H9 (cell line): Measurements from ENCODE around the gene ARFGEF2. TPM values are rescaled to one million over a fixed set of nuclear protein-coding genes. Genes with fewer than 3 reads are reported as not detected.

Source experiments
- DNase-seq: peaks from one replicate; pipeline ENCODE4 v3.0.0-alpha.2; 2017
- H2AFZ ChIP-seq: one replicate; pipeline ENCODE4 v1.6.1; 2013; ENCODE audit warnings: mild to moderate bottlenecking, low read length, control low read depth, moderate library complexity
- H2AK5ac ChIP-seq: 2 replicates; pipeline ENCODE4 v1.6.1; 2013; ENCODE audit warnings: low read length, control low read depth, mixed read lengths; ENCODE audit not compliant: insufficient read length
- H2BK120ac ChIP-seq: one replicate; pipeline ENCODE4 v1.6.1; 2013; ENCODE audit warnings: low read depth, mild to moderate bottlenecking, low read length, control low read depth, inconsistent platforms; ENCODE audit not compliant: poor library complexity, severe bottlenecking
- H2BK12ac ChIP-seq: 2 replicates; pipeline ENCODE4 v1.6.1; 2013; ENCODE audit warnings: low read length, control low read depth, mixed read lengths, low read depth; ENCODE audit not compliant: insufficient read length
- H2BK15ac ChIP-seq: 2 replicates; pipeline ENCODE4 v1.6.1; 2013; ENCODE audit warnings: low read depth, low read length, control low read depth
- H2BK20ac ChIP-seq: one replicate; pipeline ENCODE4 v1.6.1; 2013; ENCODE audit warnings: low read depth, mild to moderate bottlenecking, low read length, control low read depth, inconsistent platforms; ENCODE audit not compliant: poor library complexity, severe bottlenecking
- H2BK5ac ChIP-seq: 2 replicates; pipeline ENCODE4 v1.6.1; 2013; ENCODE audit warnings: low read length, control low read depth, mixed read lengths; ENCODE audit not compliant: insufficient read length
- H3K14ac ChIP-seq: 2 replicates; pipeline ENCODE4 v1.6.1; 2013; ENCODE audit warnings: low read length, control low read depth; ENCODE audit not compliant: insufficient read depth
- H3K18ac ChIP-seq: 2 replicates; pipeline ENCODE4 v1.6.1; 2013; ENCODE audit warnings: low read depth, mild to moderate bottlenecking, mixed read lengths, low read length, control low read depth; ENCODE audit not compliant: insufficient read length
- H3K23ac ChIP-seq: 2 replicates; pipeline ENCODE4 v1.6.1; 2013; ENCODE audit warnings: low read length, control low read depth, mixed read lengths, low read depth; ENCODE audit not compliant: insufficient read length
- H3K23me2 ChIP-seq: 2 replicates; pipeline ENCODE4 v1.6.1; 2013; ENCODE audit warnings: low read depth, mild to moderate bottlenecking, mixed read lengths, low read length, control low read depth; ENCODE audit not compliant: insufficient read length, poor library complexity, severe bottlenecking
- H3K27ac ChIP-seq: 2 replicates; pipeline ENCODE4 v1.5.1; 2013; ENCODE audit warnings: low read length, control low read depth, mixed read lengths, low read depth; ENCODE audit not compliant: insufficient read length
- H3K27me3 ChIP-seq: 2 replicates; pipeline ENCODE4 v1.6.1; 2013; ENCODE audit warnings: low read length, control low read depth, inconsistent platforms; ENCODE audit not compliant: insufficient read depth
- H3K4ac ChIP-seq: 2 replicates; pipeline ENCODE4 v1.6.1; 2013; ENCODE audit warnings: low read depth, mild to moderate bottlenecking, control low read depth, inconsistent platforms, low read length, moderate library complexity
- H3K4me1 ChIP-seq: 2 replicates; pipeline ENCODE4 v1.6.1; 2013; ENCODE audit warnings: low read length, control low read depth, inconsistent platforms; ENCODE audit not compliant: insufficient read depth
- H3K4me2 ChIP-seq: 2 replicates; pipeline ENCODE4 v1.6.1; 2013; ENCODE audit warnings: low read length, control low read depth, mixed read lengths; ENCODE audit not compliant: insufficient read length, insufficient read depth
- H3K56ac ChIP-seq: 2 replicates; pipeline ENCODE4 v1.6.1; 2013; ENCODE audit warnings: low read depth, mild to moderate bottlenecking, mixed read lengths, low read length, control low read depth; ENCODE audit not compliant: insufficient read length
- H3K79me1 ChIP-seq: 2 replicates; pipeline ENCODE4 v1.6.1; 2013; ENCODE audit warnings: low read depth, mild to moderate bottlenecking, moderate library complexity, low read length, control low read depth, inconsistent platforms; ENCODE audit not compliant: insufficient read depth, poor library complexity, severe bottlenecking
- H3K79me2 ChIP-seq: 2 replicates; pipeline ENCODE4 v1.6.1; 2013; ENCODE audit warnings: low read length, control low read depth, inconsistent platforms; ENCODE audit not compliant: insufficient read depth
- H3K9ac ChIP-seq: 2 replicates; pipeline ENCODE4 v1.6.1; 2013; ENCODE audit warnings: low read length, control low read depth, mixed read lengths; ENCODE audit not compliant: insufficient read length; ENCODE audit errors: extremely low read depth
- H3K9me3 ChIP-seq: one replicate; pipeline ENCODE4 v1.6.1; 2013; ENCODE audit warnings: low read depth, low read length, inconsistent platforms; ENCODE audit not compliant: control insufficient read depth
- H3T11ph ChIP-seq: one replicate; pipeline ENCODE4 v1.6.1; 2013; ENCODE audit warnings: mild to moderate bottlenecking, low read length, control low read depth, inconsistent platforms
- H4K20me1 ChIP-seq: one replicate; pipeline ENCODE4 v1.6.1; 2013; ENCODE audit not compliant: control insufficient read depth, insufficient read length, insufficient read depth
- H4K5ac ChIP-seq: 2 replicates; pipeline ENCODE4 v1.6.1; 2013; ENCODE audit warnings: low read depth, mild to moderate bottlenecking, mixed read lengths, low read length, control low read depth; ENCODE audit not compliant: insufficient read length
- H4K8ac ChIP-seq: replicated peaks from 2 replicates; pipeline ENCODE4 v1.6.1; 2013; ENCODE audit warnings: low read length, control low read depth, mixed read lengths, low read depth; ENCODE audit not compliant: insufficient read length
- H4K91ac ChIP-seq: 2 replicates; pipeline ENCODE4 v1.6.1; 2013; ENCODE audit warnings: low read depth, mild to moderate bottlenecking, moderate library complexity, mixed read lengths, low read length, control low read depth; ENCODE audit not compliant: insufficient read length
- H3K27ac Mint-ChIP-seq, 3 experiments: 2 replicates in 2 of 3; 3 replicates in 1 of 3; pipeline ENCODE4 v1.8.0; 2020 to 2021; ENCODE audit warnings: mixed read lengths in 3 of 3, mild to moderate bottlenecking in 1 of 3, moderate library complexity in 1 of 3
- H3K27me3 Mint-ChIP-seq: 2 replicates; pipeline ENCODE4 v1.8.0; 2021; ENCODE audit warnings: low read depth, mild to moderate bottlenecking, moderate library complexity, mixed read lengths
- H3K36me3 Mint-ChIP-seq, 3 experiments: 2 replicates in 2 of 3; 3 replicates in 1 of 3; pipeline ENCODE4 v1.8.0; 2020 to 2021; ENCODE audit warnings: low read depth in 3 of 3, mixed read lengths in 3 of 3; ENCODE audit not compliant: insufficient read depth in 1 of 3
- H3K4me1 Mint-ChIP-seq, 2 experiments: 2 replicates each; pipeline ENCODE4 v1.8.0; 2020; ENCODE audit warnings: mixed read lengths in 2 of 2
- H3K4me3 Mint-ChIP-seq, 2 experiments: 2 replicates in 1 of 2; 3 replicates in 1 of 2; pipeline ENCODE4 v1.8.0; 2020 to 2021; ENCODE audit warnings: mild to moderate bottlenecking in 2 of 2, mixed read lengths in 2 of 2, moderate library complexity in 1 of 2
- H3K9me3 Mint-ChIP-seq, 2 experiments: 2 replicates in 1 of 2; 3 replicates in 1 of 2; pipeline ENCODE4 v1.8.0; 2020; ENCODE audit warnings: mild to moderate bottlenecking in 2 of 2, mixed read lengths in 2 of 2, moderate library complexity in 1 of 2
- WGBS: extraction: QIAGEN DNeasy Blood & Tissue Kit; methylation state at CpG from one replicate; pipeline ENCODE4 v1.1.7; 2013; ENCODE audit warnings: missing lambda C conversion rate, low lambda C conversion rate, mixed read lengths; ENCODE audit not compliant: insufficient read length; ENCODE audit errors: extremely low coverage; 5-methylcytosine and 5-hydroxymethylcytosine counted together
- total RNA-seq: library from RNA; stranded (reverse); gene quantifications from 2 replicates; pipeline ENCODE4 v1.2.1, GENCODE V29; 2021
- TF ChIP-seq, protein P1 (sequence below): fragments of 200-600 bp; sonication (generic); conservative IDR thresholded peaks from 3 replicates; pipeline ENCODE4 v1.8.0; 2021; ENCODE audit warnings: antibody characterized with exemption, mild to moderate bottlenecking

Gene ARFGEF2
- total RNA-seq, 1 experiment from 2014 or later, result 16.6 TPM

DNA sequence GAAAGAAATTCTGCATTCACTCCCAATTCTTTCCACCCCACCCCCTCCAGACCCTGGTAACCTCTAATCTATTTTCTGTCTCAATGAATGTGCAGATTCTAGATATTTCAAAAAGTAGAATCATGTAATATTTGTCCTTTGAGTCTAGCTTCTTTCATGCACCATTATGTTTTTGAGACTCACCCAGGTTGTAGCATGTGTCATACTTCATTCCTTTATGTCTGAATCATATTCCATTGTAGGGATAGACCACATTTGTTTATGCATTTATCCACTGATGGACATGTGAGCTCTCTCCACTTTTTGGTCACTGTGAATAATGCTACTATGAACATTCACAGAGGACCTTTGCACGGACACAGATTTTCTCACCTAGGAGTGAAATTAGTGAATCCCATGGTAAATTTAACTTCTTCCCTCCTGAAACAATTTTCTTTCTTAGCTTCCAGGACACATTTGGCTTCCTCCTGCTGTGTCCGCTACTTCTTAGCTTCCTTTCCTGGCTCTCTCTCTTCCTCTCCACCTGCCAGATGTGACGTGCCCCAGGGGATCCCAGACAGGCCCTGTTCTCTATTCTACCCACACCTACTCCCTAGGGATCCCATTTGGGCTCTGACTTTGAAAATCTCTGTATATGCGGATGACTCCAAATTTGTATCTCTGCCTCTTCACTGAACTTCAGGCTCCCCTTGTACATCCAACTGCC, 24.1 kb upstream of the ARFGEF2 start:
- no peak overlapping the region for H3K4me2 ChIP-seq
- TF ChIP-seq, protein P1, sequence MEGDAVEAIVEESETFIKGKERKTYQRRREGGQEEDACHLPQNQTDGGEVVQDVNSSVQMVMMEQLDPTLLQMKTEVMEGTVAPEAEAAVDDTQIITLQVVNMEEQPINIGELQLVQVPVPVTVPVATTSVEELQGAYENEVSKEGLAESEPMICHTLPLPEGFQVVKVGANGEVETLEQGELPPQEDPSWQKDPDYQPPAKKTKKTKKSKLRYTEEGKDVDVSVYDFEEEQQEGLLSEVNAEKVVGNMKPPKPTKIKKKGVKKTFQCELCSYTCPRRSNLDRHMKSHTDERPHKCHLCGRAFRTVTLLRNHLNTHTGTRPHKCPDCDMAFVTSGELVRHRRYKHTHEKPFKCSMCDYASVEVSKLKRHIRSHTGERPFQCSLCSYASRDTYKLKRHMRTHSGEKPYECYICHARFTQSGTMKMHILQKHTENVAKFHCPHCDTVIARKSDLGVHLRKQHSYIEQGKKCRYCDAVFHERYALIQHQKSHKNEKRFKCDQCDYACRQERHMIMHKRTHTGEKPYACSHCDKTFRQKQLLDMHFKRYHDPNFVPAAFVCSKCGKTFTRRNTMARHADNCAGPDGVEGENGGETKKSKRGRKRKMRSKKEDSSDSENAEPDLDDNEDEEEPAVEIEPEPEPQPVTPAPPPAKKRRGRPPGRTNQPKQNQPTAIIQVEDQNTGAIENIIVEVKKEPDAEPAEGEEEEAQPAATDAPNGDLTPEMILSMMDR, result no peak
- H3K4me1 ChIP-seq, result no peaks in the 10 kb centered on the region
- H3K36me3 Mint-ChIP-seq, result no peaks in the 10 kb centered on the region
- H3K18ac ChIP-seq, result no peak overlapping the region
- H4K8ac ChIP-seq, result no peak overlapping the region
- H3T11ph ChIP-seq, result no peak overlapping the region
- no peak overlapping the region for H4K91ac ChIP-seq
- no peak overlapping the region for H3K27ac ChIP-seq
- no peaks in the 10 kb centered on the region; a peak in 1 of 5 replicates for H3K9me3 Mint-ChIP-seq
- no peak overlapping the region for H3K9ac ChIP-seq
- H2BK120ac ChIP-seq, result no peak overlapping the region
- H3K79me2 ChIP-seq, result no peaks in the 10 kb centered on the region
- no peaks in the 10 kb centered on the region for H4K20me1 ChIP-seq
- H3K23ac ChIP-seq, result no peak overlapping the region
- no peaks in the 10 kb centered on the region for H3K79me1 ChIP-seq
- H3K14ac ChIP-seq, result no peak overlapping the region
- no peak overlapping the region for H3K4me3 Mint-ChIP-seq
- no peak overlapping the region for H2AFZ ChIP-seq
- no peak overlapping the region for H3K56ac ChIP-seq
- no peak for DNase-seq
- H2BK15ac ChIP-seq, result no peak overlapping the region
- peaks cover 9% of the 10 kb centered on the region for H3K27me3 Mint-ChIP-seq
- WGBS, result no CpG with 5 or more reads among the region's 4 CpGs
- H3K23me2 ChIP-seq, result no peaks in the 10 kb centered on the region
- H3K27me3 ChIP-seq, result no peaks in the 10 kb centered on the region
- H2BK20ac ChIP-seq, result no peak overlapping the region
- no peak overlapping the region for H2BK5ac ChIP-seq
- H4K5ac ChIP-seq, result no peak overlapping the region
- no peak overlapping the region for H3K27ac Mint-ChIP-seq
- H2BK12ac ChIP-seq, result no peak overlapping the region
- no peak overlapping the region for H2AK5ac ChIP-seq
- H3K9me3 ChIP-seq, result no peaks in the 10 kb centered on the region
- H3K4me1 Mint-ChIP-seq, result peaks cover 0 to 6% of the 10 kb centered on the region in 2 experiments; a peak in 1 of 4 replicates
- no peak overlapping the region for H3K4ac ChIP-seq
